Fibroblast of skin of back (primary cell): ENCODE measurements around the gene PLXNA4.

Experiments used
- DNase-seq: peaks from one replicate; pipeline ENCODE4 v3.0.0-alpha.2; 2013

PLXNA4 gene

GRCh38 chr7:132560825-132561529 lies 15.3 kb downstream of the PLXNA4 start:
- no peak for DNase-seq

GRCh38 chr7:132560105-132560504 lies 16.2 kb downstream of the PLXNA4 start:
- no peak for DNase-seq

- no peak for DNase-seq
Observed at GRCh38 chr7:132558815-132559214, 17.5 kb downstream of the PLXNA4 start.

- no peak for DNase-seq
Observed at GRCh38 chr7:132557489-132558044, 18.7 kb downstream of the PLXNA4 start.

- DNase-seq, result no peak
Observed at GRCh38 chr7:132554446-132554845, 21.8 kb downstream of the PLXNA4 start.

GRCh38 chr7:132553031-132553430 lies 23.2 kb downstream of the PLXNA4 start:
- DNase-seq, result no peak

GRCh38 chr7:132551886-132552285 lies 24.4 kb downstream of the PLXNA4 start:
- no peak for DNase-seq

- DNase-seq, result no peak
Observed at GRCh38 chr7:132551439-132551838, 24.8 kb downstream of the PLXNA4 start.

GRCh38 chr7:132548489-132549078 lies 27.7 kb downstream of the PLXNA4 start:
- DNase-seq, result peak; percentile 67

GRCh38 chr7:132547821-132548220 lies 28.4 kb downstream of the PLXNA4 start:
- DNase-seq, result peak; percentile 19

GRCh38 chr7:132546366-132547127 lies 29.7 kb downstream of the PLXNA4 start:
- DNase-seq, result no peak

- DNase-seq, result no peak
Observed at GRCh38 chr7:132545756-132546155, 30.5 kb downstream of the PLXNA4 start.

GRCh38 chr7:132544999-132545398 lies 31.3 kb downstream of the PLXNA4 start:
- DNase-seq, result no peak

- DNase-seq, result no peak
Observed at GRCh38 chr7:132544025-132544424, 32.2 kb downstream of the PLXNA4 start.

- no peak for DNase-seq
Observed at GRCh38 chr7:132542895-132543294, 33.4 kb downstream of the PLXNA4 start.

- DNase-seq, result no peak
Observed at GRCh38 chr7:132541656-132542055, 34.6 kb downstream of the PLXNA4 start.

- no peak for DNase-seq
Observed at GRCh38 chr7:132537456-132538145, 38.7 kb downstream of the PLXNA4 start.

- DNase-seq, result peak; percentile 83
Observed at GRCh38 chr7:132536654-132537395, 39.4 kb downstream of the PLXNA4 start.

GRCh38 chr7:132533916-132534315 lies 42.4 kb downstream of the PLXNA4 start:
- DNase-seq, result no peak

GRCh38 chr7:132532281-132532680 lies 44.0 kb downstream of the PLXNA4 start:
- no peak for DNase-seq

- no peak for DNase-seq
Observed at GRCh38 chr7:132531562-132531961, 44.7 kb downstream of the PLXNA4 start.

GRCh38 chr7:132528695-132529094 lies 47.6 kb downstream of the PLXNA4 start:
- DNase-seq, result no peak
